ENCODE data around the gene BMP7. TPM values are rescaled to one million over a fixed set of nuclear protein-coding genes. Genes with fewer than 3 reads are reported as not detected.

BMP7 gene
- total and polyA plus RNA-seq, 2 of the 8 experiments (the other 6 are each of a cell fraction or from before 2014, with no cell fraction given), result 9.2 to 14.7 TPM

DNA sequence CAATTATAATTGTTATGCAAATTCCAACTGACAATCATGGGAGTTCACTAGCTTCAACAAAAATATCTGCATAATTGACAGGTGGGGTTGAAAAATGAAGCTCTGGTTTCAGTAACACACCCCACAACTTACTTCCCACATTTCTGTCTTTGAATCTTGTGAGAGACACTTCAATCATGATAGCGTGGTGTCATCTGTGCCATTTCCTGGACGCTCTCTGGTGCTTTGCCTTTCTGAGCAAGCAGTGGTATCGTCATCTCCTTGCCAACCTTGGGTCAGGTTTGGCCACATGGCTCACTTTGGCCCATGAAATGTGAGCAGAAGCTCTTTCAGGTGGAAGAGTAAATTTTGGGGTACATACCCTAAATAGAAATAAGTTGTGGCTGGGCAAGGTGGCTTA, 10.2 kb downstream of the BMP7 start (continued):
- TF ChIP-seq HDAC2 (IDR thresholded peaks at IDR 0.05; ENCODE audit: borderline replicate concordance in 1 of 2, low read depth in 2 of 2, low read length in 2 of 2) (no peak), KDM1A (IDR thresholded peaks at IDR 0.05; ENCODE audit: borderline replicate concordance, low read length) (no peak), CREB1 (IDR thresholded peaks at IDR 0.05) (no peak), CHD2 (IDR thresholded peaks at IDR 0.05; ENCODE audit: low read length) (no peak), GABPA (IDR thresholded peaks at IDR 0.05; ENCODE audit: borderline replicate concordance, insufficient read depth, low read length) (no peak)
- TF ChIP-seq, protein P1, sequence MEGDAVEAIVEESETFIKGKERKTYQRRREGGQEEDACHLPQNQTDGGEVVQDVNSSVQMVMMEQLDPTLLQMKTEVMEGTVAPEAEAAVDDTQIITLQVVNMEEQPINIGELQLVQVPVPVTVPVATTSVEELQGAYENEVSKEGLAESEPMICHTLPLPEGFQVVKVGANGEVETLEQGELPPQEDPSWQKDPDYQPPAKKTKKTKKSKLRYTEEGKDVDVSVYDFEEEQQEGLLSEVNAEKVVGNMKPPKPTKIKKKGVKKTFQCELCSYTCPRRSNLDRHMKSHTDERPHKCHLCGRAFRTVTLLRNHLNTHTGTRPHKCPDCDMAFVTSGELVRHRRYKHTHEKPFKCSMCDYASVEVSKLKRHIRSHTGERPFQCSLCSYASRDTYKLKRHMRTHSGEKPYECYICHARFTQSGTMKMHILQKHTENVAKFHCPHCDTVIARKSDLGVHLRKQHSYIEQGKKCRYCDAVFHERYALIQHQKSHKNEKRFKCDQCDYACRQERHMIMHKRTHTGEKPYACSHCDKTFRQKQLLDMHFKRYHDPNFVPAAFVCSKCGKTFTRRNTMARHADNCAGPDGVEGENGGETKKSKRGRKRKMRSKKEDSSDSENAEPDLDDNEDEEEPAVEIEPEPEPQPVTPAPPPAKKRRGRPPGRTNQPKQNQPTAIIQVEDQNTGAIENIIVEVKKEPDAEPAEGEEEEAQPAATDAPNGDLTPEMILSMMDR (IDR thresholded peaks at IDR 0.05; ENCODE audit: control extremely low read depth in 1 of 3, insufficient read depth in 1 of 3, low read depth in 1 of 3, low read length in 3 of 3), result no peak

Measured in H1 (cell line).